Activated T-cell treated with anti-CD3 and anti-CD28 coated beads for 4 hours (primary cell): Measurements from ENCODE around the gene ARHGAP15.

Experiments
- DNase-seq: peaks from one replicate; pipeline ENCODE4 v3.0.0-alpha.2; 2020

The ARHGAP15 gene

DNA sequence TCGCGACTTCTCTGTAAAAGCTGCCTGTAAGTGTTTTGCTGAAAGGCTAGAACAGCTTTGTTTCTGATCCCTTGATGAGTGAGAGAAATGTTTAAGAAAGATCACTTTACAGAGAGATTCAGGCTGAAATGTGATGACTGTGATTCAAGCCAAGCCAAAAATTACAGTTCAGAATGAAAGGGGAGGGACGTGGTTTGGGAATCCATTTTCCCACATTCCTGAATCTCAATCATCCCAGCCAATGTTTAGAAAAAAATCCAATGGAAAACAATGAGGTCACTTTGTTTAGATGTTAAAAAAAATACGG is 416.7 kb downstream of the ARHGAP15 start:
- no peak for DNase-seq

DNA sequence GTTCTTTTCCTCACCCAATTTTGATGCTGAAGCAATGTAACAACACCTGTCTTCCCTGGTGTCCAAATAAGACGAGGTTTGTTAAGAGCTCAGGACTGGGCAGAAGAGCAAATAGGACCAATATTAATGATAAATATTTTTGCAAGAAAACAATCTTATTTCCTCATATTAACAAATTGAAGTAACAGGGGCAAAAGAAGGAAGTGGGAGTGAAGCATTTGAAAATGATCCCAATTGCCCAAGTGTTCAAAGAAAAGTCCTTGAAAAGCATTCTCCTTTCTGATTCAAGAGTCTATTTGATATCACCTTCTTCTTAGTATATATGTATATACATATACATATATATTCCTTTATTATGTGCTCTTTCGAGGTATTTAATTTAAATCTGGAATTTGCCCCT is 418.8 kb downstream of the ARHGAP15 start:
- DNase-seq: no peak

DNA sequence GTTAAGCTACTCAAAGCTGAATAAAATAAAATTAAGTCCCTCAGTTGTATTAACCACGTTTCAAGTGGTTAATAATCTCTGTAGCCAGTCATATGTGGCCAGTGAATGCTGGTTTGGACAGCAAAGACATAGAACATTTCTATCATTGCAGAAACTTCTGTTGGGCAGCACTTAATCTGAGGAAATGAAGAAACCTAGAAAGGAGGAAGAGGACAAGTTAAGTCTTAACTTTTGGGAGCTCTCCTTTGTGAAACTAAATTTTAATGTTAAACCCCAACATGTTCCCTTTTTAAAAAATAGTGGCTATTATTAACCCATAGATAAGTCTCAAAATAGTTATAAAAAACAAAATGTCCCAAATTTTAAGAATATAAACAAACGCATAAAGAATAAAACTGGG is 421.3 kb downstream of the ARHGAP15 start:
- no peak for DNase-seq

DNA sequence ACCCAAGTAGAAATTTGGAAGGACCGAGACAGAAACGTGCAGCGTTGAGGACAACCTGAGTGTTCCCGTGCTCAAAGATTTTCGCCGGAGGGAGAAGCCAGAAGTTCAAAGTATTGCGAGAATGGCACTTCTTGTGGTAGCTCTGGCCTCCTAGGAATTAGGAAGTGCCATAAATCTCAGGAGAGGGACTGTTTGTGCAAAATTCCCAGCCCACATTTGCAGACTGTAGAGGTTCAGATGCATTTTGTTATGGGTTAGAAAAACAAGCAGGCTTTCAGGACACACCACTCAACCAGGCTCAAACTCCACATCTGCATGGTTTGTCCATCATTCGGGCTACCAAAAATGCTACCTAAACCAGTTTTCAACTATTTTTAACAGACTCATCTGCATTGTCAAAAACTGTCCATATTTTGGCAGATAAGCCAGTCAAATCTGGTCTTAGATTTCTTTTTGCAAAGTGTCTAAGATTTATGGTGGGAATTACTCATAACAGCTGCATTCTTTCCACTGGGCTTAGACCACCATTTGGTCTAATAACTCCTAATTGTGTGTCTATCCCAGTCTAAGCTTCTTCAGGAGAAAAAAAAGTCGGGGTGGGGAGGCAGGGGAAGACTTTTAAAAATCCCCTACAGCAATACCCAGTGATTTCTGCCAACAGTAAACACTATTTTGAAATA is 422.9 kb downstream of the ARHGAP15 start:
- DNase-seq: no peak

DNA sequence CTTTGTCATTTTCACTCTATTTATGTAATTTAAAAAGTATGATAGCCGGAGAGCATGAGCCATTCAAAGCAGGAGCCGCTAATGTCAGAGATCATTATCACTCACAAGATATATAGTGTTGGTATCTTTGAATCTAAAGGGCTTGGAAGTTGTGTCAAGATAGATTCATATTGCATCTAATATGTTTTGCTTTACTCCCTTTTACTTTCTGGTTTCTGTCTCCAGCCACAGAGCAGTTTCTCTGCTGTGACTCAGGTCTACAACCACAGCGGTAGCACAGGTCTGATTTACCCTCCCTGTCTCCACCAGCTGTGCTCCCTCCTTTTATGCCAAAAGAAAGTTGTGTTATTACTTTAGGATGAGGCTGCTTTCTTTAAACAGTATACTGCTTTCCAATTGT is 424.0 kb downstream of the ARHGAP15 start:
- no peak for DNase-seq

DNA sequence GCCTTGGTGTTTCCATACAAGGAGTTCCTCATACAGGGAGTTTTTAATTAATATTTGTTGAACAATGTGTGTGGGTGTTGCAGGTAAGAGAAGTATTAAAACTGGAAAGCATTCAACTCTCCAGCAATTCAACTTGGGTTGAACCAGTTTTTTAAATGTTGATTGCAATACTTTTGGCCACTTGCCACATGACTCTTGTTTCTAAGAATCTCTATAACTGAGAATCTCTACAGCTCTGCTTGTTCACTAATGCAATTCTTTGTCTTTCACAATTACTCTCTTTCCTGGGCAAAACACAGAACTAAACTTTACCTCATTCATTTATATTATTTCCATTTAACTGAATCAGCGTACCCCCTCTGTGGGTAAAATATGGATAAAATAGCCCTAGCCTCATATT is 429.4 kb downstream of the ARHGAP15 start:
- DNase-seq: no peak

DNA sequence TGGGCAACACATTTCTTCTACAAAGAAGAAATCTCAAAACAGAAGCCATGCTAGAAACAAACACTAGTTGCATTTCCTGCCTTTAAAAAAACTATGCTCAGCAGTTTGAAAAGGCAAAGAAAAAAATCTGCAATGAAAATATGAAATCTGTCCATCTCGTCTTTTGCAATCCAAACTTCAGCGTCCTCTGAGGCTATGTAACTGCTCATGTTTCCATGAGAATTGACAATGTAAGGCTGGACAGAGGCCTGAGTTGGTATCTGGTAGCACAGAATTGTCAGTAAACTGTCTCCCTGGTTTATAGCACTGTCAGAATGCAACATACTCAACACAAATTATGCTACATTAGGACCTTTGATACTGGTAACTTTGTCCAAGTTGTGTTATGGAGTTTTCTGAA is 429.9 kb downstream of the ARHGAP15 start:
- DNase-seq: no peak

DNA sequence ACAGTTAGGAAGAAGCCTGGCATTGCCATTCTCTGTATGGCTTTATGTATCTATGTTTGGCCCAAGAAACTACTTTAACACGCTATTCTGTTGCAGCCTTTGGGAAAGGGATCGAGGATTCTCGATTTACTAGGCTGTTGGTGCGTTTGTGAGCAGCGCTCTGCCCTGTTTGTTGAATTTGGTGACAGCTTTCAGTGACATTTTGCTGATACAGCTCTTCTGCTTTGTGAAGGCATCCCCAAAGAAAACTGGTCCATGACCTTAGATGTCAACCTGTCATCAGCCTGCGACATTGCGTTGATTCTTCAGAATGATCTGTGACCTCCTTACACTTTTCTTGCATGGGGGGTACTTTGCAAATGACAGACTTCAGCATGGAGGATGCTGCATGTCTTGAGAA is 431.5 kb downstream of the ARHGAP15 start:
- no peak for DNase-seq

DNA sequence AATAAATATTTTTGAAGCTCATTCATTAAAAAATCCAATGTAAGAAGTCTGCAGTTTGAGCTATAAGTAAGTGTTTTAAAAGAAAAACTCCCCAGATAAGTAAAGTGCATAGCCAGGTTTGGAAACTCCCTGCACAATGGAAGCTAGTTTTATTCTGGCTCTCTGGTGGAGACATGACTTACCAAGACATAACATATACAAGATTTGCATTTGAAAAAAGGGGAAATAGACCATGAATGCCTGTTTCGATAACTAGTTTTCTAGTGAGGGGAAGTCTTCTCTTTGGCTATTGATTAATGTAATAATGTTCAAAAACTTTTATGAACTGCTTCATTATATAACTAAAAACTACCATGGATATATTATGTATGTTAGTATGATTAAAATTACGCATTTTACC is 435.2 kb downstream of the ARHGAP15 start:
- DNase-seq: no peak

DNA sequence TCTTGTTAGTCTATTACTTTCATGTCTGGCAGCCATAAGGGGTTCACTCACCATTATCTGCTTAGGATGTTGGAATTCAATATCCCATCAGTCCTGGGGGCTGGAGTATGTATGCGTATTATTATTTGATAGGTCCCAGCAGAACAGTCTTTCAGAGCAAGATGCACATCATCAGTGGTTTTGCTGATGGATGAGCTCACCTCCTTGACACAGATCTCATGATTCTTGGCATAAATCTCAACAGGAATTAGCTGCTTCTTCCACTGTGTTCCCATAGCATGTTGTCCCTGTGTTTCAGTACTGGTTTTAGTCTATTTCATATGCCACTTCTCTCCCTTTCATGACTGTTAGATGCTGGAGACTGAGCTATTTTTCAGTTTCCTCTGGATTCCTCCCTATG is 442.5 kb downstream of the ARHGAP15 start:
- no peak for DNase-seq

DNA sequence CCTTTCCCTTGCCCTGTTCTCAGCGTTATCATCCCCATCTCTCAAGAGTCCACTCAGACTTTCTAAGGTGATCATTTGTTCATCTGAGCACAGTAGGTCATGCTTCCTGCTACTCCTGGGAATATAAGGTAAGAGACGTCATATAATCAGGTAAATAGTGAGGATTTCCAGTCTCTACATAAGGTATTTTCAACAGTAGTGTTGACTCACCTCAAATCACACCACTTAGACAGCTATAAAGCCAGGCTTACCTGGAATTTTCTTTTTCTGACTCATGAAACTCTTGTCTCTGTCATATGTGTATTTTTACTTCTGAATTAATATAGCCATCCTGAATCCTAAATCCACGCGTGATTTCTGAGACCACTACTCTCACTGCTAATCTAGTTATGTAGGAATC is 443.2 kb downstream of the ARHGAP15 start:
- DNase-seq: no peak

DNA sequence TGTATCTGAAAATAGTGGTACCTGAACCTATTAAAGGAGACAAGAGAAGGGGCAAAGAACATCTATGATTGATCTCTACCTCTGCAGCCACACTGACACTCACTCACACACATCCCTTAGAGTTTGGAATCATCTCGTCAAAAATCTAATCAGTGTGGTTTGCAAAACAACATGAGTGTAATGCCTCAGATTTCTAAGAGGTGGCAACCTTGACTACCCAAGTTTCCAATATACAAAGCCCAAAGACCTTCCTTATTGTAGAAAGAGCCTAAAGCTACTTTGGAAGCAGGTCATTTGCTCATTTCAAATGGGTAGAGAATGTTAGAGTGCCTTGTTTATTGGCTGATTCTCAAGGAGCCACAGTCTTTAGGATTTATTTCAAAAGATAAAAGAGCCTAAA is 444.9 kb downstream of the ARHGAP15 start:
- no peak for DNase-seq

DNA sequence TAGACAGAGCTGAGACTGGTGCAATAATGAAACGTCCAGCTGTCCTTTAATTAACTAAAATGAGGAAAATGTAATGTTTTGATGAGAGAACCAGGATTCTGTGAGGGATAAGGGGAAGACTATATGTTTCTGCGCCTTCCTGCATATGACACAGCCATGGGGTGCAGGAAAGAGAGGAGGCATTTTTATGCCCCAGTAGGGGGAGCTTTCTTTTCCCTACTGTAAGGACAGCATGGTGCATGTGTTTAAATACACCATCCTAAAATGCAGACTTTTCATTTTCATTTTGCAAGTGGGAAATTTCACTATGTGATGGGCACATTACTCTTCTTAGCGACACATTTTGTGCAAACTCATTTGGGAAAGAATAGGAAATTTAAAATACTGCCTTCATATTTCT is 446.1 kb downstream of the ARHGAP15 start:
- DNase-seq: no peak

DNA sequence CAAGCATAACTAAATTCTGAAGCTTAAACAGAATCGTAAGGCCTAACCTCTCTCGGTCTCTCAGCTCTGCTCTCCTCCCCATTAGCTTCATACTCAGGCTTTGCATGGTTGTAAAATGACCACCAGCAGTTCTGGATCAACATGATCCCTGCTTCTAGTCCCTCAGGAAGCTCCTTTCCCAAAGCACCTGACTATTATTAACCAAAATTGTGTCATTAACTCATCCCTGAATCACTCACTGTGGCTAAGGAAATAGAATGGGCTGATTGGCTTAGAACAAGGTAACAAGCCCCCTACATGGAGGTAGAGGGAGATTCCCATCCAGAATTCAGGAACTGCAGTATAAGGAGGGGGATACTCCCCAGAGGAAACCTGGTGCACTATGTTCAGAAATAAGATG is 448.3 kb downstream of the ARHGAP15 start:
- DNase-seq: no peak

DNA sequence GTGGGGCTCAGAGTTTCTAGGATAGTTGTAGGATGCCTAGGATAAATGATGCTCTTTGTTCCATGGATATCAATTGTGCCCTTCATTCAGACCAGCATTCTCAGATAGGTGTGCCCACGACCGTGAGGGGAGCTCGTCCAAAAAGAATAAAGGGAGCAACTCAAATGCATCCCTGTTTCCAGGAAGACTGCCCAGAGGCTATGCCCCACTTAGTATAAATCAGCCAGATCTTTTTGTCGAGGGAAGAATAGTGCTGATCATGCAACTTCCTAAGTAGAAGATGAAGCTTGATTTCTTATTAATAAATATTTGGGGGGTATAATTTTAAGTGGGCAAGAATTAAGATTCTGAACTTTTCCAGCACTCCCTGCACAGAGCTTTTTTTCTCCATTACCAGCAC is 450.2 kb downstream of the ARHGAP15 start:
- no peak for DNase-seq

DNA sequence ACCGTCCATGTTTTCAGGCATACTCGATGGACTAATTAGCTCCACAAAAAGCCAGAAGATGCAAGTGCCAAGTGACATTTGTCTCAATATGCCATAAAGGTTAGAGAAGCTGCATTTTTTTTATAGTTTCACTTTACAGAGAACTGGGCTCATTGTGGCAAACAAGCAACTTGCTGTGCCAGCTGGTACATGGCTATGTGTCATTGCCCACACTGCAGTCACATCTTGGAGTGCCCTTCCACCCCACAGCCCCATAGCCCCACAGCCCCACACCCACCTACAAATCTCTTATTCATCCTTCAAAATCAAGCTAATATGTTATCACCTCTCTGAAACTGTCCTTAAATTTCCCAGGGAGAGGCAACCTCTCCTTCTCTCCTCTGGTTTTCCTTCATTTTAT is 451.9 kb downstream of the ARHGAP15 start:
- DNase-seq: no peak

DNA sequence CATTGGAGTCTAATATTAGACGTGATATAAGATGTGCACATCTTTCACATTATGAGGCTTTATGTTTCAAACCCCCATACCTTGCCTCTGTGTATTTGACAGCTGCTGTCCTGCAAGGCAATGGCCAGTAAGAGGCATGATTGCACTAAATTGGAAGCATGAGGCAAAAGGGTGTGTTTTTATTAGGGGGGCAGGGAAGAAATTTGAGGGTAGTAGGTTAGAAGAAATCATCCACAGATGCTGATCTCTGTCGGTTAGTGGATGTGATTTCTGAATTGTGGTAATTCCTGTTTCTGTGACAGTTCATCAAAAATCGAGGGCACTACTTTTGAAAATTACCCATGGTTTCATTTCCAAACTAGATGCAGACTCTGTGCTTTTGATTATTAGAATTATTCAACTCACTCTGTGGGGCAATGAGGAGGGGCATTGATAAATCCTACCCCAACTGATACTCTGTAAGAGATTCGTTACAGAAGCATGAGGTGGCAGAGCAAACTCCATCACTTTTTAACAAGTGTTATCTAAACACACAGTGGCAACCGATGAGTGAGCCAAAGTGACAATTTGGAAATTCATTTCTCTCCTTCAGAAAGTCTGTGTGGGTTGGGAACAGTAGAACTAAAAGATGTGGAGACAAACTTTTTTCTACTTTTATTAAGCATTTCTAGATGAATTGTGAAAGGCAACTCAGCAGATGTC is 453.0 kb downstream of the ARHGAP15 start:
- no peak for DNase-seq

DNA sequence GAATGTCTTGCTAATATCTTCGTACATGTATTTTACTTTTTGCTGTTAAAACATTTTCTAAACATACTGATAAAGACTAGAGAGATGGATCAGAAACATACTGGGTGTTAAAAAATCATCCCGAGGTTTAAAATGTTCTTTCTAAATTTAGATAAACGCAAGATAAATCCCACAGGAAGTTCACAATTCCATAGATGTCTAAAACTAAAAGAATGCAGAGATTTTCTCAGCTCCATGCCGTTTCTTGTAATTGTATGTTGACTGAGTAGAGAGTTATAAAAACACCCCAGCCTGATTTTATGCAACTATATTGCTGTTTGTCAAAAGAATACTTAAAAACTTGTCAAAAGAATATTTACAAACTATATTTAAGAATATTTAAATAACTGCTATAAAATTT is 455.7 kb downstream of the ARHGAP15 start:
- no peak for DNase-seq

DNA sequence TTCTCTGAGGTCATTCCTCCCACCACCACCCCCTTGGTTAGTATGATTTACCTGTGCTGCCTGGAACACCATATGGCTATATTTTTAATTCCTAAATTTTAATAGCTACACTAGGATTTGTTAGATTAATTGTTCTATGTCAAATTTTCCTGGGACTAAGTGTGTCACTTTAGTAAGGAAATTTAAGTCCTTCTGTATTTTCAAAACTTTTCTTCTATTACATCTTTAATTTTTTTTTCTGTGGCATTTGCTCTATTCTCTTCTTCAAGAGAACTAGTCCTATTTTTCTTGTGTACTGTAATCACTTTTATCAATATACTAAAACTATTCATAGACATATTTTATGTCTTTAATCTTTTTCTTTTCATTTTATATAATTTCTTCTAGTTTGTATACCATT is 456.9 kb downstream of the ARHGAP15 start:
- no peak for DNase-seq

DNA sequence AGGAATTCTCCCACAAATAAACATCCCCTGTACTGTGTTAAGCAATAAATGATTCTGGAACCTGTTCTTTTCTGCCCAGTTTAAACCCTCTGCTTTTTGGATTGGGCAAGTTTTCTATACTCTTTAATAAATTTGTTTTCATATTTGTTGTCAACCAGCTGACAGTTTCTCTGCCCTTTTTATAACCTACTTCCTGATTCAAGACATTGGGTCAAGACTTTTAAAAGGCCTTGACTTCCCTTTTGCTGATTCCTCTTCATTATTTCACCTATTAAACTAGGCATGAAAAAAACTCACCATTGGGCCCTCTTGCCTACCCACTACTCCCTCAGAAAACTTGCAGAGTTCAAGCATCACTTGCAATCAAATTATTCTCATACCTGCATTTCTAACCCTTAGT is 459.5 kb downstream of the ARHGAP15 start:
- no peak for DNase-seq

DNA sequence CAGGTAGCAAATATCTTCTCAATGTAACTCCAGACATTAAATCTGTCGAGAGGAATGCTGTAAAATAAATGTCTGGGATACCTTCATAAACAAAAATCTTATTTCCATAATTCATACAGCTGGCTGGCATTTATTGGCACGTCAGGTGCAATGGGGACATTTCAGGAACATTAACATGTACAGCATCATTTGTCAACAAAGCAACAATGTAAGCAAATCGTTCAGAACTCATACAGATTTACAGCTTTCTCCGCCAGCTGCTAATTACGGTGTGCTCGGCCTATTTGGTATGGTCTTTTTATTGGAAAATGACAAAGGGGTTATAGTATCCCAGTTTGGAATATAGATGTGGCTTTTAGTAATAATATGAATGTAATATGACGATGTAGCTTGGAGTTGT is 464.9 kb downstream of the ARHGAP15 start:
- DNase-seq: no peak

DNA sequence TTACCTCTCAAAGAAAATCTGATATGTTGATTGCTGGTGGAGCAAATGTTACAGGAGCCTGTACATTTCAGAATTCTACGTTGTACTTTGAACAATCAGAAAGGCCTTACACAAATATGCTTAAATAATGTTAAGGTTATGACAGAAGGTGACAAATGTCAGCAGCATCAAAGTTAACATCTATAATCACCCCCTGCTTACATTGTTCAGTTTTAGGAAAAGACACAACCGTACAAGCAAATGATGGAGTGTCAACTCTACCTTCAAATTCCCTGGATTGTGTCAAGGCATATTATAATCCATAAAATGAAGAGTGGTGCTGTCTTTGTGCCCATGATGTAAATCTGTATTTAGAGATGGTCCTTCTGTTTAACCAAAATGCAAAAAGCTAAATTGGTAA is 465.5 kb downstream of the ARHGAP15 start:
- DNase-seq: no peak

DNA sequence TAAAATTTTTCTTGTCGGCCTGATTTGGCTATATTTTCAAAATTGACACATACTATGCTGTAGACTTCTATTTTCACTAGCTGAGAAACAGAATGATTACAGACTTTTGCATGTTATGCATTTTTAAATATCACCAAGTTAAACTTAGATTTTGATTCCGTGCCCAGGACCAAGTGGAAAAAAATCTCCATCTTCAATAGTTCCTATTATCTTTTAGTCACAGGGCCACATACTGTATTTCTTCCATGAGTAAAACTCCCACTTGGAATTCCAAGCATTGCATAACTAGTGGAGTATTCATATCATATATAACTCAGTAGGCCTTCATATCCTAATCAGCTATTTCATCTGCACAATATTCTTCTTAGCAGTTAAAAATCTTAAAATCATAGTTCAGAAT is 470.9 kb downstream of the ARHGAP15 start:
- no peak for DNase-seq

DNA sequence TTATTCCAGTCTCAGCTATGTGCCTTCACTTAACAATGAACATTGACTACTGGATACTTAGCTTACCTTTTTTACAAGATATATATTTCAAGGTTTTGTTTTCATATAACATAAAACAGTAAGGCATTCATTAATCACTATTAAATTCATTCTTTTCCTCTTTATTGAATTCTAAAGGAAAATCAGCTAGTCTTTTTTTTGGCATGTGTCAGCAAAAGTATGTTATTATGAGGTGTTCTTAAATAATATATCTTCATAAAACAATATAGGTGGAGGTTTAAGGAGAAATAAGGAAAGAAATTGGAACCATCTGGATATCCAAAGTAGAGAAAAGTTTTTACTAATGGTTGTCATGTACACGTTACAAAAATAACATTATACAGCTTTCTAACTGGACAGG is 472.6 kb downstream of the ARHGAP15 start:
- no peak for DNase-seq

DNA sequence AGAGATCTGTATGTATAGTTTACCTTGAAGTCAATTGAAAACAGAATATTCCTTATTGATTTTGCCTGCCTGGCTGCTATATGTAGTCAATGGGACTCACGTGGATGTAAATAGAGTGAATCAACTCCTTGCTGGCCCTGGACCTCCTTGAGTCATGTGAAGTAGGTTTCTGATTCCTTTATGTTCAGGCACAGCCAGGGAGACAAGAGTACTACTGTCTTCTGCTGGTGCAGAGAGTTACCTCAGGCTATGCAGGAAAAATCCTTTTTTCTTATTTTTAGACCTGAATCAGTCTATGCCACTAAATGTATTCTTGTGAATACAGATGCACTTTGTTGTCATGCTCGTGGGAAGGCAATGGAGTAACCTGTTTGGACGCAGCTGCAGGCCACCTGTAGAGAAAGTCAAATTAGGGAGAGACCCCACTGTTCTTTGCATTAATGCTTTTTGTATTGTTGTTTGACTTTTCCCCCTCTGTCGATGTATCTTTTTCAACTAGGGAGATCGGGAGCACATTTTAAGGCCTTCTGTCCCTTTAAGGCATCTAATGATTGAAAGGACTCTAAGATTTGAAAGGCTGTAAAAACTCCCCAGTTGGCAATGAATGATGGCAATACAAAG is 473.9 kb downstream of the ARHGAP15 start:
- no peak for DNase-seq
